Colon (tissue), 2 donors: Measurements from ENCODE around the gene MCTP2.

Source experiments
- FAIRE-seq: peaks from 2 replicates; lab custom pipeline; 2012; peaks lifted over from hg19 to GRCh38; lab: Jason Lieb, UNC
- donor health status: control.
- donor health status: control.

The MCTP2 gene

GRCh38 chr15:94353488-94353820 lies 122.1 kb downstream of the MCTP2 start:
- no peak for FAIRE-seq

DNA sequence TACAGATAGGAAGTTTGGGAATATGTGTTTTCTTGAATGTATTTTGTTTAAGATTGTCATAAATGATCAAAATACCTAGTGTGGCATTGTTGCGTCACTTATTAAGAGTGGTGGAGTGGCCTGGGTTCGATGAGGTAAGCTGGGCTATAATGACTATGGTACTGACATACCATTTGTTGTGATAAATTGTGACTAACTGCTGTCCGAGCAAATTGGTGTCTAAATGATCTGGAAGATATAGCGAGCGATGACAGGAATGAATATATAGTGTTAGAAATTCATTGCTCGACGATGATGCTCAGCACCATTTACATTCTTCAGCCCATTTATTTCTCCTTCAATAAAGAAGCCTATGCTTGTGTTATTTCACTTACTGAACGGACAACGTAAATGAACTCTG lies 123.3 kb downstream of the MCTP2 start:
- FAIRE-seq, result no peak

GRCh38 chr15:94359716-94360115 lies 128.4 kb downstream of the MCTP2 start:
- FAIRE-seq, result no peak

DNA sequence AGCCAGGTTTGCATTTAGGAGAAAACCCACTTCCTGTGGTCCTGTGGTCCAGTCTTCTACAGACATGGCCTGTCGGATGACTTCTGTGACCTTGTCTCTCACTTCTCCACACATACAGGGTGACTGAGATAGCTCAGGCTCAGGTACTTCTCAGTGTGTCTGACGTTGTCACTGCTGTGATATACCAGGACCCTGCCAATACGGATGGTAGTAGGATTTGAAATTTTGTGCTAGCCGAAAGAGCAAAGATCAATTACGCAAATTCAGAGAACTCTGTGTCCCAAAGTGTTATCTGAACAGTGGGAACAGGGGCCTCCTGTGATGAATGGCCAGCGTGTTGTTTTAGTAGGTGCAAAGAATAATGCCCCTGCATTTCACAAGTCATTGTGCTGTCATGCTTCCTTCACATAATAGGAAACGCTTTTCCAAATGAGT lies 128.9 kb downstream of the MCTP2 start:
- no peak for FAIRE-seq

GRCh38 chr15:94362385-94363092 lies 131.2 kb downstream of the MCTP2 start:
- no peak for FAIRE-seq

DNA sequence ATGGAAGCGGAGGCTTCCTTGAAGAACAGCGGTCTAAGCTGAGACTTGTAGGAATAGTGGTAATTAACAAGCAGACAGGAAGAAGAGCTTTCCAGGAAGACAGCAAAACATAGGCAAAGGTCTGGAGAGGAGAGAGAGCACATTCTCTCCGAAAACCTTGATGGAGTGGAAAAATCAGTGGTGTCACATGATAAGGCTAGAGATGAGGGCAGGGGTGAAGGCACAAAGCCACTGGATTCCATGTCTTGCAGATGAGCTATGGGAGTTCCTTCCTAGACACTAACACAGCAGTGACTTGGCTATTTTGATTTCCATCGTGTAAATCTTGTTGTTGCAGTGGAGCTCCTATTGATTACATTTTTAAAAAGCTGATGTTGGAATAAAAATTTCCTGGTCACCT lies 132.0 kb downstream of the MCTP2 start:
- no peak for FAIRE-seq

- no peak for FAIRE-seq
Measured at GRCh38 chr15:94366781-94367180, 135.4 kb downstream of the MCTP2 start.

- FAIRE-seq, result no peak
Measured at GRCh38 chr15:94367726-94368535, 136.6 kb downstream of the MCTP2 start.

- no peak for FAIRE-seq
Measured at GRCh38 chr15:94370206-94370935, 139.0 kb downstream of the MCTP2 start.

DNA sequence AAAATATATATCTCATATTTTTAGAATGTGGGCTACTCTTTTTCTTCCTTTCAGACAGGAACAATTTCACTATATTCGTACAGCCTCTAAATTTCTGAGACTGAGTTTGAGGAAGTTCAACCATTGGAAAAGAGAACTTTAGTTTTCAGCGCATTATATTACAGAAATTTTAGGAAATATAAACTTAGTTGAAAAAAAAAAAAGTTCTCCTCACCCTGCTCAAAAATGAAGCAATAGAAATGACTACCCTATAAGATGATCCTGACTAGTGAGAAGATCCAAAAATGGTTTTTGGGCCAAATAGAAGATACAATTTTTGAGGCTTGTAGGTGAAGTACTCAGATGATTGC lies 139.6 kb downstream of the MCTP2 start:
- FAIRE-seq, result no peak

GRCh38 chr15:94372821-94373220 lies 141.5 kb downstream of the MCTP2 start:
- FAIRE-seq, result no peak

DNA sequence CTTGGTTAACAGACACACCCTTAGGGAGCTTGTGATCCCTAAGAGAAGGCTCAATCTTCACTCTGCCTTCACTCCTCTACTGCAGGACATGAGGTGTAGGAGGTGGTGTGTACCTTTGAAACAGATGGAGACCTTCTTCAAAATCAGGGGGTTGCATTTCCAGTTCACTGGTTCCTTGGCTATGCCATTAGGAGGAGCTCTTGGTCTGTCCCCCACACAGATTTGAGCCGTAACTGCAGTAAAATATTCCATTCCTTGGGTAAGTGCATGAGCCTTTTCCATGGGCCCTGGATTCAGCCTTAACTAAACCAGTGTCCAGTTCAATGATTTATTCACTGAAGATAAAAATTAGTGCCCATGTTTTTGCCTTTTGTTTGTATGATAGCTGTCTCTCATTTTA lies 144.6 kb downstream of the MCTP2 start:
- FAIRE-seq, result no peak

GRCh38 chr15:94379986-94380385 lies 148.6 kb downstream of the MCTP2 start:
- FAIRE-seq, result no peak

GRCh38 chr15:94380798-94381197 lies 149.4 kb downstream of the MCTP2 start:
- FAIRE-seq, result no peak

DNA sequence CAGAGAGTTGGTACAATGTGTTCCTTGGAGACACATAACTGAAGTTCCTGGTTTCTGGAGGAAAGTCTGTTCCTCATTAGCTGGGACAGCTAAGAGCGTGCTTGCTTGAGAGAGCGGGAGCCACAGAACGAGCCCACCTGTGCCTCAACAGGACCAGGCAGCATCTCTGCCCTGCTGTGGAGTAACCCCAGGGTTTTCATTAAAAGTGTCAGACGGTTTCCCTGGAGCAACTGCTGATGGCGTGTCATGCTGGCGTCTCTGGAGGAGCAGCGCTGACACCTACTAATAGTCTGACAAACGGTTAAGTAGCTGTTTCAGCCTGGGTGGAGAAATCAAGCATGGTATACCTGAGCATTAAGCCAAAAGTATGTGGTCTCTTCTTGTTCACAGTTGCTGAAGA lies 150.0 kb downstream of the MCTP2 start:
- FAIRE-seq, result no peak

DNA sequence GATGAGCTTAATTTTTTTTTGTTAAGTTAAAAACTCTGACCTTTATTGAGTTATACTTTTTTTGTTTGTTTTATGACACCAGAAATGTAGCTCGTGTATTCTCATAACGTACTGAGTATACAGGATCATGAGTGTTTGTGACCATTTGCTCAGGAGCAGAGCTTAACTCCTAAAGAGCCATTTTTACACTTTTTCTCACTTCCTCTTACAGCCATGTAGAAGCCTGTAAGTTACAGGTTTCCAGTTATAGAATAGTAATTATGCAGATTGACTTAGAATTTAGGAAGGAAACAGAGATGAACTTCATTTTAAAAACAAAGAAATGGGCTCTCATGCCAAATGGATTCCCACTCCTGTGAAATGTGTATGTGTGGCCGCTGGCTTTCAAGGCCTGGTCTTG lies 151.7 kb downstream of the MCTP2 start:
- no peak for FAIRE-seq

DNA sequence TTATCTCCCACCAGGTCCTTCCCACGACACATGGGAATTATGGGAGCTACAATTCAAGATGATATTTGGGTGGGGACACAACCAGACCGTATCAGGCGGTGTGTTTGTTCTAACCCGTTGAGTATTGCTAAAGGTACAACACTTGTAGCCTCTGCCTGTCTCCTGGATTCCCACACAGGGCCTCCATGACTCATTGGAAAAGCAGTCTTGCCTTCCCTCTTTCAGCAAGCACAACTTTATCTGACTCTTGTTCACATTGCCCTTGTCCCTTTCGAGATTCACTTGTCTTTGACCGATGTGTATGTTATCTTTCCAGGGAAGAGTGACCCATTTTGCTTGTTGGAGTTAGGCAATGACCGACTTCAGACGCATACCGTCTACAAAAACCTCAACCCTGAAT lies 152.3 kb downstream of the MCTP2 start:
- no peak for FAIRE-seq

DNA sequence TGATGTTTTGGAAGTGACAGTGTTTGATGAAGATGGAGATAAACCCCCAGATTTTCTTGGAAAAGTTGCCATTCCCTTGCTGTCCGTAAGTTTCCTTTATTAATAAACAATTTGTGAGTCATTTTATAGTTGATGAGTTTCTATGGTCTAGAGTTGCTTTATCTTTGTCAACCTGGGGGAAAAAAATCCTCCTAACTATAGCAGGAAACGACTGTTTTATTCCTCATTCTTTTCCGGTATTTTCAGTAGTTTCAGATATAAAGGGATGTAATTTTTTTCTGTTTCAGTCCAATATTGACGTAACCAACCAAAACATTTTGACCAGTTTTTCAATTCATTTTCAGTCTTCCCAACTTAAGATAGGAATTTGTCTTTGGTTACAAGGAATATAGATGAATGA lies 154.1 kb downstream of the MCTP2 start:
- no peak for FAIRE-seq

GRCh38 chr15:94386351-94386750 lies 155.0 kb downstream of the MCTP2 start:
- FAIRE-seq, result no peak

- FAIRE-seq, result no peak
Measured at GRCh38 chr15:94387442-94387841, 156.1 kb downstream of the MCTP2 start.

DNA sequence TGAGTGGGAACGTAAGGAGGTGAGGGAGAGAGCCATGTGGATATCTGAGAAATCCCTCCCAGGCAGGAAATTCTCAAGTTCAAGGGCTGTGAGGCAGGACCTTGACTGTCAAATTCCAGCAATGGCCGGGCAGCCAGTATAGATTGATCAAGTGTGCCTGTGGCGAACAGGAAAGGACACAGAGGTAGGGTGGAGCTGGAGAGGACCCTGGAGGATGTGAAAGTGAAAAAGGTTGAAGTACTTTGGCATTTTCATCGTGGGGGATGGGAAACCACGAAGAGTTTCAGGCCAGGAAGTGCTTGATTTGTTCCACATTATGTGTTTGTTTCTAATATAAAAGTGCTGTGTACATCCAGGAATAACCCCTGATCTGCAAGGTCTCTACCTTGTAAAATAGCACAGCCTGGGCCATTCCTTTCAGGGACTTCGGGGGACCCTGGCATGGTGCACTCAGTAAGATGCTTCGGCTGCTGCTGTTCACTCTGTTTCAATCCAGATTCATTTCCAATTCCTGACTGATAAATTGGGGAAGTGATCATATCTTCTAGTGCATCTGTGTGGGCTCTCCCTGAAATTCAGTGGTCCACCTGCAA lies 156.6 kb downstream of the MCTP2 start:
- FAIRE-seq, result no peak

GRCh38 chr15:94395640-94396039 lies 164.3 kb downstream of the MCTP2 start:
- no peak for FAIRE-seq

GRCh38 chr15:94397337-94397736 lies 166.0 kb downstream of the MCTP2 start:
- FAIRE-seq, result no peak
